Nucleus accumbens (tissue), 56 donors: ENCODE measurements around the gene BORCS6.

Experiments
- DNase-seq, 56 donors: peaks; one replicate each; lab custom pipeline; 2025; lab: John Stamatoyannopoulos, UW

Gene BORCS6

DNA sequence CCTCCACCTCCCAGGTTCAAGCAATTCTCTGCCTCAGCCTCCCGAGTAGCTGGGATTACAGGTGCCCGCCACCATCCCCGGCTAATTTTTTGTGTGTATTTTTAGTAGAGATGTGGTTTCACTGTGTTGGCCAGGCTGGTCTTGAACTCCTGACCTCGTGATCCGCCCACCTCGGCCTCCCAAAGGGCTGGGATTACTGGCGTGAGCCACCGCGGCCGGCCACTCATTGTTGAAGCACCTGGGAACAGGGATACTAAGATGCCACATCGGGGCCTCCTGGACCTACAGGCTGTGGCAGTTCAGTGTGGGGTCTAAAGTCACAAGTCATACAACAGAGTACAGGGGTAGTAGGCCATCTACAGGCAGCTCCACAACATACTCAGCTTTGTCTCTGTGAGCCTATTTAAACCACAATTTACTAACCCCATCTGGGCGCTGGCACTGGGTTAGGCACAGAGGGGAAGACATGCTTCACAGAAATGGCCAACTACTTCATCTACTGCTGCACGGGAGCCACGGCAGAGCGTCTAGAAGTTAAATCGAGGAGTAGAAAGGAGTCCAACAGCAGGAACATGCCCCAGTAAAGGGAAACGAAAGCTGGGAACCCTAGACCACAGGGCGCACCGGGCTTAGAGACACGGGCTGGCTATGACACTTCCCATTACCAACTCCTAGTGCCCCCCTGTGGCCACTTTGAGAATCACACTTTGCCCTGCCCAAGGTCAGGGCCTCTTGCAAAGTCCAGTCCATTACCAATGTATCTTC is 31.5 kb downstream of the BORCS6 start:
- peak in 54 of 56 donors; percentile 25 to 94 (median 76) for DNase-seq

- DNase-seq: peak; percentile 94 to 100 (median 99)
These were observed 33.6 kb downstream of the BORCS6 start for GRCh38 chr17:8156246-8156992.

DNA sequence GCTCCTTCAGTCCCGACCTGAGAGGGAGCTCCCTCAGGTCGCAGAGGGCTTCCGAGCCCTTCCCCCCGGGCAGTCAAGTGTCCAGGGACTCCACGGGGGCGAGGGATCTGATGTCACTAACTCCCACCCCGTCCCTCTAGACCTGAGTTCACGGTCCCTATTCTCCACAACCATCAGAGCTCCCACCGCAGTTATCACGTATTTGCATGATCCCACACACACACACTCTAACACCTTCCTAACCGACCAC is 34.1 kb downstream of the BORCS6 start:
- peak in 1 of 56 donors; percentile 58 for DNase-seq

DNA sequence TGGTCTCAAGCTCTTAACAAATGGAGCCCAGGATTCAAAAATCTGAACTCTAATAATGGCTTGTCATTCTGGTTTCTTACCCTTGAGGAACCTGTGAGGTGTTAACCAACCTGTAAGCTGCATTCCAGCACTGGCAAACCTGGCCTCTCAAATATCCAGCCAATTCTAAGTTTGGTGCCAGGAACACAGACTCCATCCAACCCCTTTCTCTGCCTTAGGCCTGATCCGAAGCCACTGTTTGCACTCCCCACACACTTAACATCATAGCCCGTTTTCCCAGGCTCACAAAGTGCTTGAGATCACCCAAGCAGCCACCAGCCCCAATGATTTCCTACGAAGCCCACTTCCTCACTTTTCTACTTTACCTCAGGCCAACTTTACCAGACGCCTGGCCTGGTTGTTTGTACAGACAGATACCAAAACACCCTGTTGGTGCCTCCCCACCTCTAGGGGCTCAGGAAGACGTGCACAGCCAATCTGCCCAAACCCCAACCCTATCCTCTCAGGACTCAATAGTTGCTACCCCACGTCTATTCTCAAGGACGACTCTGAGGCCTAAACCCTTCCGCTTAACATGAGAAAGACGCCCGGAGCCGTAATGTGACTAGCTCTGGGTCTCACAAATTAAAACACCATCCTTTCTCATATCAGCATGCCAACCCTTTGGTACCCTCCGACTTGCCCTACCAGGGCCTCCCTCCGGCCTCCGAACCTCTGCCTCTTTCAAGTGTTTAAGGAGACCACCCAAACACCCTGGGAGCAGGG is 34.6 kb downstream of the BORCS6 start:
- peak in 3 of 56 donors; percentile 20 to 62 (median 35) for DNase-seq

DNA sequence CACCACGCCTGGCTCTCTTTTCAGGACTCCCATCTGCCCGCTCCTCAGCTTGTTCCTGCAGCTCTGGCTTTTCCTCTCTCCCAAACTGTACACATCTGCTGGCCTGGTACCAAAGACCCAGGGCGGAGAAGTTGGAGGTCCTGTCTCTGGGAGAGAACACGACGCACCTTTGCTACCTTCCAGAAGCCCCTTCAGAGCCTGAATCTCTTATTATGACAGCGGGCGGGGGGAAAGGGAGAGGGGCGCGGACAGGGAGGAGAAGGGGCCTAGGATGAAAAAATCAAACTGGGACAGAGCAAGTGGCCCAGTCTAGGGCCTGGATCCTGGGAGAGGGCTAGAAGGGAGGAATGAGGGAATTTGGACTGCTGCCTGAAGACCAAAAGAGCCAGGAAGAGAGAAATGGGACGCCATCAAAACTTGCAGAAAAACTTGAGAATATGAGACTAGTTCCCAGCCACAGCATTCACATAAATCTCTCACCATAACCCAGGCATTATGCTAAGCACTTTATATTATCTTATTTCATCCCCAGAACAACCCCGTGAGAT is 35.3 kb downstream of the BORCS6 start:
- DNase-seq: peak in 1 of 56 donors; percentile 63

DNA sequence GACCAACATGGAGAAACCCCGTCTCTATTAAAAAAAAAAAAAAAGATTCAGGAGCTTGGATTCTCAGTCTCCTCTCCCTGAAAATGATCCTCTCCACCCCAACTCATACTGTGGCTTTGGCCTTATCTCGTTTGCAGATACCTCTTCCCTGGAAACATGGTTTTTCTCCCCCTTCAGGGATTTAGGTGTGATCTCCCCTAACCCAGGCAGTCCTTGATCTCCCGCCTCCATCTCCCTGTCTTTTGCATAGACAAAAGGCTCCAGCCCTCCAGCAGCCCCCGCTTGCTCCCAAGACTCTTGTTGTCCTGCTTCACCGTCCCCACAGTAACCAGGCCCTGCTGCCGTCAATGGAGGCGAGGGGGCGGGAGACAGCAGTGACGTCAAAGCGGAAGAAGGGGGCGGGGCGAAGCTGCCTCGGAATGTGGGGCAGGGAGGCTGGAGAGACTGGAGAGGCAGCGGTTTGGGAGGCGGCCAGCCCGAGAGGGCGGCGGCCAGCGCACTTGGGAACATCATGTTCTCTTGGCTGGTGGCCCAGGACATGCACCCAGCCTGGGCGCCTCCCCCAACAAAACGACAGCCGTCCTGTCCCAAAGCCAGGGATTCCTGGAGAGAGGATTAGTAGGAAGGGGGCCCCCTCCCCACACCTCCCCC is 35.9 kb downstream of the BORCS6 start:
- peak; percentile 57 to 99 (median 95) for DNase-seq

- DNase-seq: peak in 52 of 56 donors; percentile 19 to 93 (median 70)
These were observed 36.4 kb downstream of the BORCS6 start for GRCh38 chr17:8153525-8153956.

DNA sequence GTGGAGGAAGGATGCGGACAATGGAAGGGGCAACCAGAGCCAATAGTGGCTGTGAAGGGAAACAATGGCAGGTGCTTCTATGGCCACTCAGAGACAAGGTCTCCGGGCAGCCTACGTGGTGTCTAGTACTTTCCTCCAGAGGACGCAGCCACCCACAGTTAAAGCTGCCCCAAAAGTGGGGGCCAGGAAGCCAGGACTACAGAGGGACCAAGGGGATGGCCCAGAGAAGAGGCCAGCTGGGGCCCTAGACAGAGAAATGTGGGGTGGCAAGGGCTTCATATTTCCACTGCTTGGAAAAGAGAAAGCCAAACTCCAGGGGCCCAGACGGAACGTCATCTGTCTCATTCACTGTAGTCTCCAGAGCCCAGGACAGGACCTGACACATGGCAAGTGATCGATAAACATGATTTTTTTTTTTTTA is 36.9 kb downstream of the BORCS6 start:
- no peak for DNase-seq

GRCh38 chr17:8152112-8152775 is 37.7 kb downstream of the BORCS6 start, which contains the start of gene PER1:
Gene PER1 (minus strand): TSS chr17:8152404. CDS start chr17:8150706, 1,698 bp downstream.
- DNase-seq: peak in 55 of 56 donors; percentile 54 to 98 (median 91)

DNA sequence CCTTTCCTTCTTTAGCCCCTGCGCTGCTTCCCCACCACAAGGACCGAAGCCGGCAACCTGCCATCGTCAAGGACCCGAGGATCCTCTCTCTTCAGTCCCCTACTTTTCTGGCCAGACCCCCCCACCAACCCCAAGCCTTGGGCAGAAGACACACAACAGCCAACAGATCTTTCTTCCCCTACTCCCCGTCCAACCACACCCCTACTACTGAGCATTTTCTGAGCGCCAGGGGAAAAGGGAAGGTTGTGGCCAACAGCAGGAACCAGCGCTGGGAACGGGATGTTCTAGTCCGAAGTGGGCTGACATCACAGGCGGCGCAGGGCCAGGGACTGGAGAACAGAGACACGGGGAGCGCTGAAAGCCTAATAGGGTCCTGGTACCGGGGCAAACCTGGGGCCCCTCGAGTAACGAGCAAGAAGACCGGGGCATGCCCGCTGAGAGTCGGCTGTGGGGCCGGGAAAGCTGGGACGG is 38.3 kb downstream of the BORCS6 start:
- peak in 50 of 56 donors; percentile 19 to 83 (median 64) for DNase-seq

GRCh38 chr17:8151120-8151640 is 38.8 kb downstream of the BORCS6 start:
- DNase-seq: peak in 55 of 56 donors; percentile 25 to 95 (median 80)

- peak in 1 of 56 donors; percentile 56 for DNase-seq
These were observed 39.5 kb downstream of the BORCS6 start for GRCh38 chr17:8150194-8151119.

DNA sequence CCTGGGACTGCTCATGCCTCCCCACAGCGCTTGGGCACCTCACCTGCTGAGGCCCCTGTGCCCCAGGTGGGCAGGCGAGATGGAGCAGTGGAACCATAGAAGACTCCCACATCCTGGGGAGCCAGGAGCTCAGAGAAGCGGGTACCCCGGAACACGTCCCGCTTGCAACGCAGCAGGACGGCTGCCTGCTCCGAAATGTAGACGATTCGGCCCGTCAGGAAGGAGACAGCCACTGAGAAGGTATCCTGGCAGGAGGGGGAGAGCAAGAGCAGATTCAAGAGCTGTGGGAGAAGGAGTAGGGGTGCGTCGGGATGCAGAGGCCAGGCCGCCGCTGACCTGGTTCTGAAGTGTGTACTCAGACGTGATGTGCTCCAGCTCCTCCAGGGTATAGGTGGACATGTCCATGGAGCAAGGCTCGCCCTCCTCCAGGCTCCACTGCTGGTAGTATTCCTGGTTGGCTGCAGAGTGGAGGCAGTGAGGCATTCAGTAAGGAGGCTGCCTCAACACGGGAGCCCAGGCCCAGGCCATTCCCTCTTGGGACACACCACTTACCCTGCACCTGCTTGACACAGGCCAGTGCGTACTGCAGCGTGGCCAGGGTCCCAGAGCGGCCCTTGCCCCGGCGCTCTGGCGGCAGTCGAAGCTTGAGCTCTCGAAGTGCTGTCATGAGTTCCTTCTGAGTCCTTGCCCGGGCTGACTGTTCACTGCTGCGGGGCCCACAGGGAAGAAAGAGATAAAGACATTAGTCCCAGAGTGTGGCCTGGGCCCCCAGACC is 40.4 kb downstream of the BORCS6 start:
- DNase-seq: no peak

DNA sequence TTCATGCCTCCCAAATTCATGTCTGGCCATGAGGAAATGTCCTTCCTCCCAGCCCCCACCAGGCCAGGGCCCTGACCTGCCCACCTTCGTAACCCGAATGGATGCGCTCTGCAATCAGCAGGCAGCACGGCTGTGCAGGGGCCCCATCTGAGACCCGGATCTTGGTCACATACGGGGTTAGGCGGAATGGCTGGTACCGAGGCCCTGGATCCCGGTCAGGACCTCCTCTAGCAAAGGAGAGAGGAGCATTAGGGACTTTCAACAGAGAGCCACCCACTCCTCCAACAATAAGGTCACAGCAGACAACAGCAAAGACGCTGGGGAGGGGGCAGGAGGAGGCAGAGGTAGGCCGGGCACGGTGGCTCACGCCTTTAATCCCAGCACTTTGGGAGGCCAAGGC is 41.4 kb downstream of the BORCS6 start:
- DNase-seq: no peak

- no peak for DNase-seq
These were observed 42.1 kb downstream of the BORCS6 start for GRCh38 chr17:8147805-8148404.

- DNase-seq: no peak
These were observed 42.7 kb downstream of the BORCS6 start for GRCh38 chr17:8147141-8147804.
